IPS-NIHi11 (cell line): ENCODE measurements around the gene RBM19.
A peak's percentile ranks its signal among the peaks of the same experiment; 100 is the strongest.

Source experiments
- DNase-seq: peaks from one replicate; pipeline ENCODE4 v3.0.0; 2012; ENCODE audit warnings: mixed read lengths, low spot score

RBM19 gene

DNA sequence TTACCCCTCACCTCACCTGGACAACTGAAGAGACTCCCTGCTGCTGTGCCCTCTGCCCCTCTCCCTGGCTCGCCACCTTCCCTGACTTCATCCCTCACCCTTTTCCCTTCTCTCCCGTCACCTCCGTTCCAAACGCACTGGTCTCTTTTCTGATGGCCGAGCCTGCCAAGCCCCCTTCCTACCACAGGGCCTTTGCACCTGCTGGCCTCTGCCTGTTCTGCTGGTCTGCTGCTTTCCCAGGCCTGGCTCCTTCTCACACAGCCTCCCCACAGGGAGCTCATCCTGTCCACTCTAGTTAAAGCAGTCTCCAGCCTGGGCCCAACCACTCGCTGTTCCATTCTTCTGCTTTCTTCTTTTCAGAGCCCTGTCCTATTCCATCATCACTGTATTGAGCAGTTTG is 34.6 kb downstream of the RBM19 start:
- DNase-seq = no peak

DNA sequence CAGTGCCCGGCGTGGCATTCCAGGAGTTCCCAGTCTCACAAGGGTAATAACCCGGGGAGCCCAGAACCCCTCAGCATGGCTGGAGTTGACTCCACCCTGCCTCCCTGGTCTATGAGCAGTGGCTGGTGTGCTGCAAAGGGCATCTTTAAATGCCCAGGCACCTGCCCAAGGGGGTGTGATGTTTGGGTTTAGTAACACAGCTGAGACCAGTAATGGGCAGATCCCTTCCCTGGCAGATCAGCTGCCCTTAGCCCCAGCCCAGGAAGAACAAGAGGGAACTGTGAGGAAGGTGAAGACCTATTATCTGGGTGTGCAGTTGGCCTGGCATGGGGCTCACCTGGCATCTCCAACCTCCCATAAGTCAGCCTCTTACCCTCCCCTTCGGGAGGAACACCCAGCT is 35.9 kb downstream of the RBM19 start:
- DNase-seq = no peak

DNA sequence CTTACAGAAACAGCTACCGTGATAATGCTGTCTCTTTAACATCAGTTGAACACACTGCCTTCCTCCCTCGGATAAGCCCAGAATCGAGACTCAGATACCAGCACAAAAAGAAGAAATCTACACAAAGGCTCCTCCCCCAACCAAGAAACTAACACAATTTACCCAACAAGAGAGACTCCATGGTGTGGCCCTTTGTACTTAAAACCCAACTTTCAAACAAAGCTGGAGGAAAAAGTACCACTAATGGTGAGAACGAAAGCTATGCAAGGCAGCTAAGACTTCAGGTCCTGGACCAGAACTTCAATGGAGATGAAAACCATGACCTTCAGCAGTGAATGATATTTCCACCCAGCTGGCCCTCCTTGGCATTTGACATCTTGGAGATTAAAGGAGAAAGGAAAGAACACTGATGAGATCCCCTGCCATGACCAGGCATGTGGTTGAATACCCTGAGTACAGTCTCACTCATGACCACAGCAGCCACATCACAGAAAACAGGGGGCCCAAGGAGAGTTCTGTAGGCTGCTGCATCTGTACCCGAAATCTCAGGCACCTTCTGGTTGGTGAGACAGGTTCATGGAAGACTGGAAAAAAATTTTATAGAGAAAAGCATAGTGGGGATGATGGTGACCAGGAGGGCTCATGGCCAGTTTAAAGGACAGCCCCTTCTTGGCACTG is 36.7 kb downstream of the RBM19 start:
- no peak for DNase-seq

DNA sequence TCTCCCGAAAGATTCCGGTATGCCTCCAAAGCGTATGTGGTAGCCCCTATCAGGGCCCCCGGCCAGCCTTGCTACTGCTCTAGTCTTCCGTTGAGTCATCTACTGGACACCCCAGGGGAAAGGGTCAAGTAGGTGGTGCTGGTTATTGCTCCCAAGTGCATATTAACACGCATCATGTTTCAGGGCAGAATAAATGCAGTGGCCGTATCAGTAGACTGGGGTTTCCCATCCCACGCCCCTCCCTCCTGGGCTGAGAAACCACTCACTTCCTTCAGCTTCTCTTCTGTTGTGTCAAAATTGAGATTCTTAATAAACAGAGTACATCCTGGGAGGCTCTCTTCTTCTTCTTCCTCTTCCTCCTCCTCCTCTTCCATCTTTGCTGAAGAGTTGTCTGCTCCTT is 39.3 kb downstream of the RBM19 start:
- no peak for DNase-seq

DNA sequence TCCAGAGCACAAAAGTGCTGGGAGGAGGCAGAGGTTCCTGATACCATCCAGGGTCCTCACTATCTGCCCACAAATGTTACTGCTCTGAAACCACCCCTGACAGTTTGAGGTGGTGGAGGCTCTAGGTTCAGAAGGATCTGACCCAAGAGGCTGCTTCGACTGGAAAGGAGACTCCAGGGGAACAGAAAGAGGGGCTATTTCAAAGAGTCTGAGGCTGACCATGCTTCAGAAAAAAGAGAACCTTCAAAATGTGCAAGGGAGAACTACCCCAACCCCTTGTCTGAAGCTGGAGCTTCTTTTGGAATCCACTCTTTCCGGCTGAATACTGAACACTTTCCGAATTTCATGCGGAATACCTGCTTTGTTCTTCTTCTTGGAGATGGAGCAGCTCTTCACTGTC is 41.8 kb downstream of the RBM19 start:
- no peak for DNase-seq

DNA sequence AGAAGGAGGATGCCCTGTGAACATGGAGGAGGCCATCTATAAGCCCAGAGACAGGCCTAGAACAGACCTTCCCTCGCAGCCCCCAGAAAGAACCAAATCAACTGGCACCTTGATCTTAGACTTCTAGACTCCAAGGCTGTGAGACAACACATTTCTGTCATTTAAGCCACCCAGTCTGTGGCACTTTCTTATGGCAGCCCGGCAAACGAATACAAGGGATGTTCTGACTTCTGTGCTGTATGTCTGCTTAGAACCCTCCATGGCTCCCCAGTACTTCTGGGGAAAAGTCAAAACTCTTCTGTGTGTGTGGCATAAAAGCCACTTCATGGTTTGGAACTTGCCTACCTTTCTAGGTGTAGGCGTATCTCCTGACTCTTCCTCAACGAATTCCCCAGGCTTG is 42.9 kb downstream of the RBM19 start:
- DNase-seq = no peak

DNA sequence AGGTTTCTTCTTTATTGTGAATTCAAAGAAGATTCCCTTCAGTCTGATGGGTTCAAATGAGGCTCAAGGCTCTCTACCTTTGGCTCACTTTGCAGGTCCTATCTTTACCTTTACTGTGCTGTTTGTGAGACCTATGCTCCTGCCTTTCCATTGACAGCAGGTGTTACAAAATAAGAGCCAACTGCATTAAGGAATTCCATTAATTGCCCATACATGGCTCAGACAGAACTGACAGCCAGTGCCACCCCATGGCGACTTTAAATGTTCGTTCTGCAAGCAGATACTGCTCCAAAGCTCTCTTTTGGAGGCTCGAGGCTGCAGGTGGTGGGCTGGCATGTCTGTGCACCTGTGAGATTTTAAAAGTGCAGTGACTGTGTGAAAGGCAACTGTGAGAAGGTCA is 44.7 kb downstream of the RBM19 start:
- no peak for DNase-seq

DNA sequence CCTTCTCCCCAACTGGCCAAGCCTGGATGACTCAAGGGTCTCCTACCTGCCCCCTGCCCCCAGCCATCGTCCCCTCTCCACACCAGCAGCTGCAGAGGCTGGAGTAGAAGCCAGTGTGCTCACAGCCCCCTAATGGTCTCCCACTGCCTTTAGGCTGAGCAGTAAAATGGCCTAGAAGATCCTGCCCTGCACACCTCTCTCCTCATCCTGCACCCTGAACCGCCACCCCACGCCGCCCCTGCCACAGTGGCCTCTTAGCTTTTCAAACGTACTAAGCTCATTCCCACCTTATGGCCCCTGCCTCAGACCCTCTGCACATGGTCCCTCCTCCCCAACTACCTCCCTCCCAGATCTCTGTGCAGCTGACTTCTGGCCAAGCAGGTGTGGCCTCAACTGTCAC is 46.3 kb downstream of the RBM19 start:
- DNase-seq = no peak

DNA sequence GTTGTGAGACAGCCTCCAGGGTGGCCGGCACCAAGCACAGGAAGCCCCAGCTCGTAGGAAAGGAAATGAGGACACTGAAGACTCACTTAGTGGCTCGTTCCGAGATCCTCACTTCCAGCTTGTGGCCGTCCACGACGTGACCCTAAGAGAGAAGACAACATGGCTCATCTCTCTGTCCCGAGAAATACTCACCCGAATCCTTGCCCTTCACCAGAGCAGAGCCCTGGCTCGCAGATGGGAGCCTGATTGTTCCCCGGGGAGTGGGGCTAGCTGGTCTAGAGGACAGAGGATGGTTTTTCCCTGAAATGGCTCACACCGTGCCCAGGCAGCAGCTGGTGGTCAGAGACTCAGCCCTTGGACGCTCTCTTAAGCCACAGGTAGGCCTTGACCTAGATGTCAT is 47.8 kb downstream of the RBM19 start:
- DNase-seq = no peak

DNA sequence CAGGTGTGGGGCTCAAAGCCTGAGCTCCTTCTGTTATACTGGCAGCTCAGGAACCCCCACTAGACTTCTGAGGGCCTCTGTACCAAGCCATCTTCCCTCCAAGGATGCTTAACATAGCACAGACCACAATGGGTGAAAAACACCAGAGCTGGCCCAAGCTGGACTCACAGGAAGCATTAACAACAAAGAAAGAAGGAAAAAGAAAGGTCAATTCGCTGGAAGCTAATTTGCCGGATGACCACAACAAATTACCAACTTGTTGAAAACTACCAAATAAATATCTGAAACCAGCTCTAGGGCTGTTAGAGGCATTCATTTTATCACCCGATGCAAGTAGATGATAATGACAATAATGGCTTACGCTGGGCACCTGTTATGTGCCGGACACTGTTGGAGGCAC is 48.7 kb downstream of the RBM19 start:
- DNase-seq = no peak

DNA sequence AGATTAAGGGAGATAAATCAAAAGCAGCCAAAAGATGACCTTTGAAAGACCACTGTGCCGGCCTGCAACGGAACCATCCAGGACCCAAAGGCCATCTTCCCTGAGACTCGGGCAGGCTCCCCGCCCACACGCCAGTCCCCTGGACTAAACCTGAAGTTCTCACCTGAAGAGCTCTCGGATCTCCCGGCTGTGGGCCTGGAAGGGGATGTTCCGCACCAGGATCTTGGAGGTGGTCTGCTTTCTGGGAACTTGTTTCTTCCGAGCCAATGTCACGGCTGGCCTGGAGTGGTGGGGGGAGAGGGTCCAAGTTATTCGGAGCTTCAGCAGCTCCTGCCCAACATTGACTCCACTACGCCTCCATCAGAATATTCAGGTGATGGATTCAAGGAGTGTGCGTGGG is 51.3 kb downstream of the RBM19 start:
- no peak for DNase-seq

DNA sequence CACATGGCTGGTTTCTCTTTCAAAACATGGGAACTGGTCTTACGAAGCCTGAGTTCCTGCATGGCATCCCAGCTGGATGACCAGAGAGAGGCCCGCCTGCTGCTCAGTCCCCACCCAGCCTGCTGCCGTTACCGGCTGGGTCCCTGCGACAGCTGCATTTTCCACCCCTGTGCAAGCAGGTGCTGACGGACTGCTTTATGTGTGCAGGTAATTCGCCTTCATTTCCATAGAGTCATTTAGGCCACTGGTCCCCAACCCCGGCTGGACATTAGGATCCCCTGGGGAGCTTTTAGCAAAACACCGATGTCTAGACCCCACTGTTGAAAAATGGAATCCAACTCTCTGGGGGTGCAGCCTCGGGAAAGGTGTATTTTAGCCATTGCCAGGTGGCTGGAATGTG is 51.9 kb downstream of the RBM19 start:
- no peak for DNase-seq

DNA sequence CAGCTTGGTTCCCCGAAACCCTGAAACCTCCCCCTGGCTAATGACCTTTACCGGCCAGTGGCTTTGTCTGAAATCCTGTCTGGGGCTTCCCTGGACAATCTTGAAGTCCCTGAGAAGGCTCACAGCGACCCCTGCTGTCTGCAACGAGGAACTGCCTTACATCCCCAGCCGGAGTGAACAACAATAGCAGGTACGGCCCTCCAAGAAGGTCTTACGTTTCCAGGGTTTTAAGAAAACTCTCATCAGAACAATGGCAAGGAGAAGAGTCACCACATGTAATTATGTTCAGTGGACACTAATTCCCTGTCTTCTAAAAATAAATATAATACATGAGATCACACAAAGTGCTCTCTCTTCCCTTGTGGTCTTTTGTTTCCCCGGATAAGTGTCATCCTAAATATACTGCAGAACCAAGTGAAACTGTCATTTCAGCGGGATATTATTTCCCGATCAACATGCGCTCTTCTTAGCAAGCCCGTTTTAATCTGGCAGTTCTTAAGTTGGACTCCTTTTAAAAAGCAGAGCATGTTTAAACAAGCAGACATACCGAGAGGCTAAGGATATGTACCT is 53.3 kb downstream of the RBM19 start:
- DNase-seq = peak; percentile 90

DNA sequence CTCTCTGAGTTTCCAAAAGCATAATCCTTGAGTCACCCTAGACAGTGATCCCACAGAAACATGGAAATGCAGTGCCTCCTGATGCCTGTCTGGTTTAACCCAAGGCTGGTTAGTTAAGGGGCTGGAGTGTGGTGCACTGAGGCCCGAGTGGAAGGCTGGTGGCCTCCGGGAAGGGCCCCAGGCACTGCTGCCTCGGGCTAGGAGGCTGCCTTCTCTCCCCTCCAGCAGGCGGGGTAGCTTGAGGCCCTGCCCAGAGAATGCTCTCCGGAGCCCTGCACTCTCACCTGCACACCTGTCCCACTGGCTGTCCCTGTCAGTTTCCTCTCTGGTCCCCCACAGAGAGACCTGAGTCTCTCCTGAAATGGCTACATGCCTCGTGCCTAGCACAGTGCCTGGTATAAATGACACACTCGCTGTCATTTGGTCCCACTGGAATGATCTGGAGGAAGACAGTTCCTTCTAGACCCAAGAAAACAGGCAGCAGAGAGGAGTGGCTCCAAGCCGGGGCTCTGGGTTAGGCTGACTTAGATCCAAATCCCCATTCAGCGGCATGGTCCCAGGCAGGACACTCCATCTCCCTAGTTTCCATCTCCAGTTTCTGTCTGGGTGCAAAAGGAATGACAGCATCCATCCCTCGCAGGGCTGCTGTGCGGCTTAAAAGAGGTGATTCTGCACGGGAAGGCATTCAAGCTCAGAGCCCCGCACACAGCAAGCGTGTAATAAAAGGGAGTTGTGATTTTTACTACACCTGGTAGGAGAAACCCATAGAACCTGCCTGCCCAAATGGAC is 54.0 kb downstream of the RBM19 start:
- DNase-seq = no peak

DNA sequence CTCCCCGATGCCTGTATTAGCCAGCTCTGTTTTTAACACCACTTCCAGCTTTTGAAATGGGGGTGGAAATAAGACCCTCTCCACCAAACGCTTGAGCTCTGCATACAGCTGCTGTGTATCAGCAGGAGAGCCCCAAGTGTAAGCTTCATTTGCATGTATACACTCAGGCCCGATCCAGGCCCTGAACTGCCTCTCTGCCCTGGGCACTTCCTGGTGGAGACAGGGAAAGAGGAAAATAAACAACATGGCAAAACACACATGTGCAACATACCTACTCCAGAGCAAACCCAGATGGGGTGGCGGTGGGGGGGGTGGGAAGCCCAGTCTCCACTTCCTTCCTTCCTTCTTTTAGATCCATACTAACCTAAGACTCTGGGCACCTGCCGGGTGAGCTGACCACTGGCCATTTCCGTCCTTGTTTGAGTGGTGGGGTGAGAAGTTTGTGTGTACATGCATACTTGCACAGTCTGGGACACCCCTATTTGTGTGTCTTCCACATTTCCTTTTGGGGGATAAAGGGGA is 55.3 kb downstream of the RBM19 start:
- DNase-seq = no peak

DNA sequence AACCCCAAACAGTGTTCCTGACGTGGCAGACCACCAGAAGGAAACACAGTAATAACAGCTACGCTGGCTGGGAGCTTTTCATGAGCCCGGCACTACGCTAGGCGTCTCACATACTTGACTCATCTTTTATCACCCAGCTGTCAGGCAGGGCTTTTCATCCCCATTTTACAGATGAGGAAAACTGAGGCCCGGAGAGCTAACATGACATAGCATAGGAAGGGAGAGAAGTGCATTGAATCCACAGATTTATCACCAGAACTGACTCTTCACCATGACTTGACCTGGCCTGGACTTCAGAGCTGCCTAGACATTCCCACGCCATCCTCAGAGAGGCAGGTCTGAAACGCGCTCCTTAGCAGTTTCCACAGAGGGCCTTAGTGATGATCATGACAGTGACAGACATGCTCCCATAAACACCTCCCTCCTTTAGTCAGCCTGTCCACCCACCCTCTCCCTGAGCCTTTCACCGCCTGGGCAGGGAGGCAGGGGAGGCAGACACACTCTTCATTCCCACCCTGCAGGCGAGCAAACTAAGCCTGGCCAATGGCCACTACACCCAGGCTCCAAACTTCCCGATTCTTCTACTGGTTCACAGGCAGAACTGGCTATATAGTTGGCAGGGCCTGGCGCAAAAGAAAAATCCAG is 56.2 kb downstream of the RBM19 start:
- no peak for DNase-seq

DNA sequence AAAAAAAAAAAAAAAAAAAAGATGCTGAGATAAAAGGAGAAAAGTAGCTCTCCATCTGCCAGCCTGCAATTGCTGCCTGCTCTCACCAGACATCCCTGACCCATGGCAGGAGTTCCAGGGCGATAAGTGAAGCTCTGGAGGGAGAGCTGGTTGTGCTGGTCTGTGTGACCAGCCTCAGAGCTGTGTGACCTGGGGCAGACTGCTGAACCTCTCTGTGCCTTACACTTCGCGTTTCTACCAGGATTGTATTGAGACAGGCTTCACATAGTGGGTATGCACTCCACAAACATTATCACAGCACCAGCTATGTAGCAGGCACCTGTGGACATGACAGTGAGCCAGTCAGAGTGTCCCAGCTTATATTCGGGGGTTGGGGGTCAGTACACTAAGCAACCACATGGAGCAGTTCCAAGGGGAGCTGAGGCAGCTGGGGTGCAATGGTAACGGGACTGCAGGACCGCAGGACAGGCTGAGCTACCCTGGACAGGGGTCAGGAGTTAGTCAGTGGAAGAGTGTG is 57.5 kb downstream of the RBM19 start:
- no peak for DNase-seq

DNA sequence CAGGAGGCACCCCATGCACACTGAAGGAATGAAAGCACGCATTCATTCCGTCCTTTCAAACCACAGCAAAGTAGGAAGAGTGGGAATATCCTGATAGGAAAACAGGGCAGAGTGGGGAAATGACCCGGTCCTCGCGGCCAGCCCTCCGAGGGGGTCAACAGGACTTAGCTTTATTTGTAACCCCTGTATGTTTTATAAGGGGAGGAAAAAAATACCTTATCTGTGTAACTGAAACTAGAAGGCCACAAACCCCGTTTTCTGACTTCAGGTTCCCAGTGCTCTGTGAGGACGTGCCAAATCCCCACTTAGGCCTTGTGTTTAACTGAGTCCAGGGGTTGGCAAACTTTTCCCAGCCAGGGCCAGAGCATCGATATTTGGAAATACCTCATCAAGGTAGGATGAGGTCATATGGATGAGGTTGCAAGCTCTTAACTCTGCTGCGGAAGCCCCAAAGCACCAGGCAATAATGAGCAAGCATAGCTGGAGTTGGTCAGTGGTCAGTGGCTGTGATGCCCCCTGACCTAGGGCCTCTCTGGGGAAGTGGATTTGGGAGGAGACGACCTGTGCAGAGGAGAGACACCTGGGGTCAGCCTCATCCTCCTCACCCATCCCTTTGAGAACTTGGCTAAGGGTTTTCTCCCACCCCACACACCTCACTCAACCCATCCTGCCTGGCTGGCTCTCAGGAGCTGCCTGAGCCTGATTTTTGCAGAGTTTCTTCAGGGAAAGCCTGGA is 58.5 kb downstream of the RBM19 start:
- no peak for DNase-seq

DNA sequence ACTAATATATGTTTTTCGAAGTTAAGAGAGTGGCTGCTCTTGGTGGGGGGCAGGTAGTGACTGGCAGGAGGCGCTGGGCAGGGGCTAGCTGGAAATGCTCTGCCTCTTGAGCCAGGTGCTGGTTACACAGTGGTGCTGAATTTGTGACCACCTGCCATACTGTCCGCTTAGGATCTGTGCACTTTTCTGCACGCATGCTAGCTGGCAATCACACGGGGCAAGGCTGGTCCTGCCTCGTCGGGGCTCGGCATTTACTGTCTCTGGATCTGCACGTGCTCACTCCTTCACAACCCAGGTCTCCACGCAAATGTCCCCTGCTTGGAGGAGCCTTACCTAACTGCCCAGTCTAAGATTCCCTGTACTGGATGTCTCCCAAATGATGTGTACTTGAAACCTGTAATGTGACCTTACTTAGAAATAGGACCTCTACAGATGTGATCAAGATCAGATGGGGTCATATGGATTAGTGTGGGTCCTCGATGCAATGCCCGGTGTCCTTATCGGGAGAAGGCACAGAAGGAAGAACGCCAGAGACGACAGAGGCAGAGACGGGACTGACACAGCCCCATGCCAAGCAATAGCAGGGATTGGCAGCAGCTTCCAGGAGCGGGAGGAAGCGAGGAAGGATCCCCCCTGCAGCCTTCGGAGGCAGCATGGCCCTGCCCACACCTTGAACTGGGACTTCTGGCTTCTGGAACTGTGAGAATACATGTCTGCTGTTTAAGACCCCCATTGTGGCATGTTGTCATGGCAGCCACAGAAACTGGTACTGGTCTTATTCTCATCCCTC is 59.5 kb downstream of the RBM19 start:
- DNase-seq = no peak

DNA sequence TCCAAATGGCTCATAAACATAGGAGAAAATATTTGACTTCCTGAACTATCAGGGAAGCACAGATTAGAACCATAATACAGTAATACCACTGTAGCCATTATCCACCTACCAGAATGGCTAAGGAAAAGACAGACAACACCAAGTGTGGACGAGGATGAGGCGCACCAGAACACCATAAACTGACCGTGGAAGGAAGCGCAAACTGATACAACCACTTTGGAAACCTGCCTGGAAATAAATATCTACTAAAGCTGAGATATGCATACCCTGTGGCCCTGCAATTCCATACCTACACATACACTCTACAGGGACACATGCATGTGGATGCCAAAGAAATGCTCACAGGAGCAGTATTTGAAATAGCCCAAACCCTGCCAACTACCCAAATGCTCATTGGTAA is 60.3 kb downstream of the RBM19 start:
- DNase-seq = no peak

DNA sequence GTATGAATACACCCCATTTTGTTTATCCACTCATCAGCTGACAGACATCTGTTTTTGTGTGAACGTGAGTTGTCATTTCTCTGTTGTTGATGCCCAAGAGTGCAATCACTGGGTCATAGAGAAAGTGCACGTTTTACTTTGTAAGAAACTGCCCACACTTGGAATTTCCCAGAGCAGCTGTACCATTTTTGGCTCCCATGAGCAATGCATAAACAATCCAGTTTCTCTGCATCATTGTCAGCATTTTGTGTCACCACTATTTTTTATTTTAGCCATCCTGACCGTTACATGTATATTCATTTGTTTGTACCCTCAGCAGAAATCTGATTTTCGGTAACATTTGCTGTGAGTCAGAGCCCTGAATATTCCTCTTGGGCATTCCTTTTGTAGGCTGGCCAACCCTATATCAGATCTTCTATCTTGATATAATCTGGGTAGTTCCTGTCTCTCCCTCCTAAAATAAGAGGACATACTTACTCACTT is 62.7 kb downstream of the RBM19 start:
- DNase-seq = no peak
